ENCODE results near the gene LCK. TPM values are rescaled to one million over a fixed set of nuclear protein-coding genes. Genes with fewer than 3 reads are reported as not detected.
A peak's percentile ranks its signal among the peaks of the same experiment; 100 is the strongest.

Gene LCK
- total RNA-seq, 2 donors from 2014 or later, result 1.8 to 4.4 TPM

DNA sequence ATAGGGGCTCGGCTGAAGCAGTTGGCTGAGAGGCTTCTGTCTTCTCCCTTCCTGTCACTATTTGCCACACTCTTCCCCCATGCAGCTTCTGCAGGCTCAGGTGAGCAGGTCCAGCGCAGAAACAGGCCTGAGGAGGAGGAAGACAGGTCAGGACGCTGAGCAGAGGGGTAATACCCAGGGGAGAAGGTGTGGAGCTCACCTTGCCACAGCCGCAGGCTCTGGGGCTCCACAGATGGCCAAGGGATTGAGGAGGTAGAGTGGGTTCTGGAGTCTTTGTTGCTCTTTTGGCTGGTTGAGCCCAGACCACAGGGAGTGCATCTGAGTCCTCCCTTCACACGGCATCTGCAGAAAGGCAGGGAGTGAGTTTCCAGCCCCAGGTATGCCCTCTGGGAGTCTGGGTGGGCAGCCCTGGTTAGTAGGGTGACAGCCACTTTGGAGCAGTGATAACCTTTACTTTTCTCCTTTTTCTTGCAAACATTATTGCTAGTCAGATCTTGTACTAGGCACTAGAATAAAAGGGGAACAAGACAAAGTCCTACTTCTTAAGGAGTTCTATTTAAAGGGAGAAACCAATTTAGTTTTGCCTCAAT is 19.1 kb upstream of the LCK start:
- peaks cover 41% of the 10 kb centered on the region for H3K36me3 ChIP-seq (ENCODE audit: control insufficient read depth, insufficient read depth, low read length)
- H3K27me3 ChIP-seq (ENCODE audit: control insufficient read depth, insufficient read depth, low read length, poor library complexity, severe bottlenecking), result no peaks in the 10 kb centered on the region
- Mint-ChIP-seq H3K36me3 (ENCODE audit: low read depth) (peaks cover 24% of the 10 kb centered on the region), H3K27ac (no peak overlapping the region), H3K4me1 (no peaks in the 10 kb centered on the region), H3K4me3 (no peak overlapping the region), H3K9me3 (no peaks in the 10 kb centered on the region), H3K27me3 (ENCODE audit: insufficient read depth) (no peaks in the 10 kb centered on the region)
- H3K9me3 ChIP-seq (ENCODE audit: control insufficient read depth, low read length), result no peaks in the 10 kb centered on the region
- H3K27ac ChIP-seq (ENCODE audit: low read depth, low read length), result peak overlapping the region; percentile 54
- no peak for DNase-seq
- no peaks in the 10 kb centered on the region for H3K4me1 ChIP-seq (ENCODE audit: control insufficient read depth, insufficient read depth, low read length)
- no peak overlapping the region for H3K9ac ChIP-seq (ENCODE audit: extremely low read depth, low read length, poor library complexity, severe bottlenecking)
- no peak overlapping the region for H3K4me3 ChIP-seq (ENCODE audit: low read length)
- TF ChIP-seq, protein P1, sequence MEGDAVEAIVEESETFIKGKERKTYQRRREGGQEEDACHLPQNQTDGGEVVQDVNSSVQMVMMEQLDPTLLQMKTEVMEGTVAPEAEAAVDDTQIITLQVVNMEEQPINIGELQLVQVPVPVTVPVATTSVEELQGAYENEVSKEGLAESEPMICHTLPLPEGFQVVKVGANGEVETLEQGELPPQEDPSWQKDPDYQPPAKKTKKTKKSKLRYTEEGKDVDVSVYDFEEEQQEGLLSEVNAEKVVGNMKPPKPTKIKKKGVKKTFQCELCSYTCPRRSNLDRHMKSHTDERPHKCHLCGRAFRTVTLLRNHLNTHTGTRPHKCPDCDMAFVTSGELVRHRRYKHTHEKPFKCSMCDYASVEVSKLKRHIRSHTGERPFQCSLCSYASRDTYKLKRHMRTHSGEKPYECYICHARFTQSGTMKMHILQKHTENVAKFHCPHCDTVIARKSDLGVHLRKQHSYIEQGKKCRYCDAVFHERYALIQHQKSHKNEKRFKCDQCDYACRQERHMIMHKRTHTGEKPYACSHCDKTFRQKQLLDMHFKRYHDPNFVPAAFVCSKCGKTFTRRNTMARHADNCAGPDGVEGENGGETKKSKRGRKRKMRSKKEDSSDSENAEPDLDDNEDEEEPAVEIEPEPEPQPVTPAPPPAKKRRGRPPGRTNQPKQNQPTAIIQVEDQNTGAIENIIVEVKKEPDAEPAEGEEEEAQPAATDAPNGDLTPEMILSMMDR (conservative IDR thresholded peaks at IDR 0.05), result no peak
- WGBS, 2 experiments (ENCODE audit: insufficient coverage in 1 of 2, insufficient read length in 1 of 2), result 90 to 93% methylated on average over 3 to 5 of the region's 5 CpGs

DNA sequence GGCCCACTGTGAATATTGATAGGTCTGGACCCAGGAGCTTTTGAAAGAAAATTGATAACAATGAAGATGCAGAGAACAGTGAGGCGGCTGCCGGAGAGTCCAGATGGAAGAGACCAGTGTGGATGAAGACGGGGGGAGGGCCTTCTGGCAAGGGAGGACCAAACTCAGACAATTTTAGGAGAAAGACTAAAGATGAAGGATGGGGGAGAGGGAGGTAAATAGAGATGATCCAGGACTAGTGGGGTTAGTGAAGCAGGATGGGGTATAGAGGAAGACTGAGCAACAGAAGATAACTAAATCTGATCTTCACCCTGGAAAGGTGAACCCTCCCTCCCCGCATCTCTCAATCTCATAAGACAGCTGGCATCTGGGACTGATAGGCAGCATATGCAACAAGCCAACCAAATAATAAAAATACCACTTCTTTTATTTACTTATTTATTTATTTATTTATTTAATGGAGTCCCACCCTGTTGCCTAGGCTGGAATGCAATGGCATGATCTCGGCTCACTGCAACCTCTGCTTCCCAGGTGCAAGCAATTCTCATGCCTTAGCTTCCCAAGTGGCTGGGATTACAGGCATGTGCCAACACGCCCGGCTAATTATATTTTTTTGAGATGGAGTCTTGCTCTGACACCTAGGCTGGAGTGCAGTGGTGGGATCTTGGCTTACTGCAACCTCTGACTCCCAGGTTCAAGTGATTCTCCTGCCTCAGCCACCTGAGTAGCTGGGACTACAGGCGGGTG is 18.3 kb upstream of the LCK start:
- Mint-ChIP-seq H3K27me3 (ENCODE audit: insufficient read depth) (no peaks in the 10 kb centered on the region), H3K27ac (no peak overlapping the region), H3K4me1 (no peaks in the 10 kb centered on the region), H3K36me3 (ENCODE audit: low read depth) (peaks cover 18% of the 10 kb centered on the region), H3K9me3 (no peaks in the 10 kb centered on the region), H3K4me3 (no peak overlapping the region)
- H3K9ac ChIP-seq (ENCODE audit: extremely low read depth, low read length, poor library complexity, severe bottlenecking), result no peak overlapping the region
- H3K27ac ChIP-seq (ENCODE audit: low read depth, low read length), result peak overlapping the region; percentile 54
- no peaks in the 10 kb centered on the region for H3K27me3 ChIP-seq (ENCODE audit: control insufficient read depth, insufficient read depth, low read length, poor library complexity, severe bottlenecking)
- TF ChIP-seq, protein P1 (conservative IDR thresholded peaks at IDR 0.05), result no peak
- H3K9me3 ChIP-seq (ENCODE audit: control insufficient read depth, low read length), result no peaks in the 10 kb centered on the region
- peaks cover 35% of the 10 kb centered on the region for H3K36me3 ChIP-seq (ENCODE audit: control insufficient read depth, insufficient read depth, low read length)
- no peak overlapping the region for H3K4me3 ChIP-seq (ENCODE audit: low read length)
- DNase-seq, result no peak
- 79 to 89% methylated on average over 4 to 8 of the region's 8 CpGs for WGBS, 2 experiments (ENCODE audit: insufficient coverage in 1 of 2, insufficient read length in 1 of 2)
- no peaks in the 10 kb centered on the region for H3K4me1 ChIP-seq (ENCODE audit: control insufficient read depth, insufficient read depth, low read length)

DNA sequence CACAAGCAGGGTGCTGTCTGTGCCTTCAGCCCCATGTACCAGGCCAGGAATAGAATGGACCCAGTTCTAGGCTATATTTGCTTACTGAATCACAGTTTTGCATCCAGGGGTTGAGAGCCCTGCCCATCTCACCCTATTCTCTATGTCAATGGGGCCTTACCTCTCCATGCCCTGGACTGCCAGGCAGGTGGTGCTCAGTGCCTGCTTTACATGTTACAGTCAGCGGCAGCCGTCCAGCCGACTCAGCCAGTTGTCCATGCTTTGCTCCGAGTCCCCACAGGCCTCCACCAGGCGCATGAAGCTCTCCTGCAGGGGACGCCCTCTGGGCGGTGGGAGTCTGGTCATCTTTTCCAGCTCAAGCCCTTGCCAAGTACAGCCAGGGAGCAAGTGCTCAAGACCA is 16.3 kb upstream of the LCK start:
- H3K4me3 Mint-ChIP-seq, result no peak overlapping the region
- peaks cover 4% of the 10 kb centered on the region for H3K27me3 Mint-ChIP-seq (ENCODE audit: insufficient read depth)
- H3K27me3 ChIP-seq (ENCODE audit: control insufficient read depth, insufficient read depth, low read length, poor library complexity, severe bottlenecking), result no peaks in the 10 kb centered on the region
- peaks cover 7% of the 10 kb centered on the region for H3K4me1 Mint-ChIP-seq
- no peaks in the 10 kb centered on the region for H3K9me3 Mint-ChIP-seq
- peaks cover 19% of the 10 kb centered on the region for H3K36me3 ChIP-seq (ENCODE audit: control insufficient read depth, insufficient read depth, low read length)
- H3K4me3 ChIP-seq (ENCODE audit: low read length), result no peak overlapping the region
- H3K9ac ChIP-seq (ENCODE audit: extremely low read depth, low read length, poor library complexity, severe bottlenecking), result no peak overlapping the region
- WGBS, 2 experiments (ENCODE audit: insufficient coverage in 1 of 2, insufficient read length in 1 of 2), result 92 to 97% methylated on average over 6 to 7 of the region's 7 CpGs
- TF ChIP-seq, protein P1 (conservative IDR thresholded peaks at IDR 0.05), result peak; percentile 31
- H3K4me1 ChIP-seq (ENCODE audit: control insufficient read depth, insufficient read depth, low read length), result no peaks in the 10 kb centered on the region
- no peak overlapping the region for H3K27ac ChIP-seq (ENCODE audit: low read depth, low read length)
- no peaks in the 10 kb centered on the region for H3K9me3 ChIP-seq (ENCODE audit: control insufficient read depth, low read length)
- peak; percentile 52 for DNase-seq
- peaks cover 3% of the 10 kb centered on the region for H3K36me3 Mint-ChIP-seq (ENCODE audit: low read depth)
- H3K27ac Mint-ChIP-seq, result no peak overlapping the region

Measured in endodermal cell (in vitro differentiated cells).